Omental fat pad (tissue), 4 donors: Measurements from ENCODE around the gene ZNF665. TPM values are rescaled to one million over a fixed set of nuclear protein-coding genes. Genes with fewer than 3 reads are reported as not detected.
"Not testable (repeated sequence)": the region's sequence is repeated elsewhere in the genome, so short reads cannot be mapped to it uniquely, and the experiment has no call there.

Source experiments
- ATAC-seq: fragments of 150-250 bp; one replicate; pipeline ENCODE4 v1.9.1; 2016; ENCODE audit warnings: mild to moderate bottlenecking, moderate library complexity; ENCODE audit not compliant: low FRiP score
- DNase-seq: peaks from one replicate; pipeline ENCODE4 v3.0.0-alpha.2; 2019; ENCODE audit warnings: low spot score
- CTCF ChIP-seq, 3 donors: fragments of 450-650 bp; IDR thresholded peaks; one replicate each; pipeline ENCODE4 v1.5.1; 2016 to 2017; ENCODE audit warnings: antibody characterized with exemption in 3 of 3, mild to moderate bottlenecking in 3 of 3, moderate library complexity in 2 of 3
- total RNA-seq, 4 donors: library from RNA; depleted of rRNA; stranded (reverse); fragments of >200 nt; gene quantifications; one replicate each; pipeline ENCODE4 v1.1.0, GENCODE V29; 2016

Gene ZNF665
- total RNA-seq, 4 donors from 2014 or later = 1.4 to 3.2 (median 2.5) TPM

GRCh38 chr19:53130506-53130905 lies 62.7 kb downstream of the ZNF665 start:
- ATAC-seq = no peak
- DNase-seq = no peak
- TF ChIP-seq CTCF (IDR thresholded peaks at IDR 0.05) = no peak

- DNase-seq = not testable (repeated sequence)
These were observed 66.2 kb downstream of the ZNF665 start for GRCh38 chr19:53126733-53127526.

GRCh38 chr19:53123400-53123799 lies 69.8 kb downstream of the ZNF665 start:
- DNase-seq (no peak), ATAC-seq (no peak)
- no peak for TF ChIP-seq CTCF (IDR thresholded peaks at IDR 0.05)

More at GRCh38 chr19:53126733-53127526, 66.2 kb downstream of the ZNF665 start:
- not testable (repeated sequence) for ATAC-seq

Other genes with a start within 250 kb of the ZNF665 start
- 1 to 10 TPM; 3.1 to 7.6 (median 3.9) TPM for gene ZNF816, start 230.5 kb downstream of the ZNF665 start, total RNA-seq
- gene ERVV-1, start 179.4 kb downstream of the ZNF665 start, total RNA-seq = not detected
- gene ERVV-2, start 148.6 kb downstream of the ZNF665 start, total RNA-seq = not detected
- gene ZNF160, start 89.9 kb downstream of the ZNF665 start, total RNA-seq = 10 to 100 TPM; 28.6 to 76.1 (median 49.6) TPM
- gene ZNF415, start 60.4 kb downstream of the ZNF665 start, total RNA-seq = 10 to 100 TPM in 2 of 4 donors, 1 to 10 TPM in 2; 4.2 to 12.6 (median 10.3) TPM
- 10 to 100 TPM in 2 of 4 donors, 1 to 10 TPM in 2; 9.1 to 31.2 (median 10.0) TPM for gene ZNF347, start 34.3 kb downstream of the ZNF665 start, total RNA-seq
- gene ZNF677, start 61.5 kb upstream of the ZNF665 start, total RNA-seq = 10 to 100 TPM; 10.8 to 27.0 (median 11.9) TPM
- gene VN1R2, start 64.9 kb upstream of the ZNF665 start, total RNA-seq = not detected
- gene VN1R4, start 74.4 kb upstream of the ZNF665 start, total RNA-seq = not detected
- gene ZNF845, start 140.4 kb upstream of the ZNF665 start, total RNA-seq = 1 to 10 TPM; 4.8 to 8.4 (median 5.6) TPM
- gene ZNF525, start 172.3 kb upstream of the ZNF665 start, total RNA-seq = 10 to 100 TPM in 1 of 4 donors, 1 to 10 TPM in 3; 3.7 to 13.3 (median 7.6) TPM
- 10 to 100 TPM in 2 of 4 donors, 1 to 10 TPM in 2; 8.5 to 19.4 (median 9.6) TPM for gene ZNF765, start 201.8 kb upstream of the ZNF665 start, total RNA-seq
- gene ZNF761, start 238.6 kb upstream of the ZNF665 start, total RNA-seq = 10 to 100 TPM; 10.4 to 16.8 (median 14.2) TPM